ENCODE measurements around the gene IL7R.
"Not testable (repeated sequence)": the region's sequence is repeated elsewhere in the genome, so short reads cannot be mapped to it uniquely, and the experiment has no call there.

IL7R gene

GRCh38 chr5:35842856-35843255, 13.8 kb upstream of the IL7R start:
- no peak overlapping the region for H3K23ac ChIP-seq (ENCODE audit: low read depth, low read length, poor library complexity)
- no peak overlapping the region for H3K27ac ChIP-seq (replicated peaks; ENCODE audit: low read length)
- no peaks in the 10 kb centered on the region for H3K27me3 ChIP-seq (ENCODE audit: control insufficient read depth in 3 of 3, insufficient read depth in 3 of 3, low read depth in 1 of 3, low read length in 3 of 3)
- H3K9ac ChIP-seq (ENCODE audit: low read depth, low read length, poor library complexity) = no peak overlapping the region
- H3K18ac ChIP-seq (ENCODE audit: low read length) = no peak overlapping the region
- H3K4me1 ChIP-seq (ENCODE audit: control insufficient read depth in 2 of 2, insufficient read depth in 1 of 2, low read depth in 1 of 2, low read length in 2 of 2) = no peaks in the 10 kb centered on the region
- no peak overlapping the region for H3K4me2 ChIP-seq (ENCODE audit: insufficient read depth, low read length, poor library complexity, severe bottlenecking)
- peaks cover 2% of the 10 kb centered on the region for H3K79me1 ChIP-seq (ENCODE audit: low read depth, low read length)
- DNase-seq (ENCODE audit: low spot score) = no peak
- no peak overlapping the region for H2AK5ac ChIP-seq (ENCODE audit: low read depth, low read length)
- no peak overlapping the region for H2BK120ac ChIP-seq (ENCODE audit: low read depth, low read length)
- H2BK15ac ChIP-seq (ENCODE audit: low read length) = no peak overlapping the region
- no peak overlapping the region for H2AFZ ChIP-seq (ENCODE audit: low read length)
- no peaks in the 10 kb centered on the region for H3K36me3 ChIP-seq (replicated peaks in 1 of 2; ENCODE audit: control insufficient read depth in 2 of 2, insufficient read depth in 2 of 2, low read length in 2 of 2)
- H4K8ac ChIP-seq (ENCODE audit: low read depth, low read length) = no peak overlapping the region
- no peak overlapping the region for H2BK5ac ChIP-seq (ENCODE audit: low read length)
- peaks cover 2 to 6% of the 10 kb centered on the region in 2 donors for H3K9me3 ChIP-seq (replicated peaks in 1 of 2; ENCODE audit: control insufficient read depth in 2 of 2, insufficient read depth in 1 of 2, low read depth in 1 of 2, low read length in 2 of 2)
- no peak overlapping the region for H4K91ac ChIP-seq (ENCODE audit: low read depth, low read length, poor library complexity)
- H3K4ac ChIP-seq (ENCODE audit: low read length) = no peak overlapping the region
- no peak overlapping the region for H3K14ac ChIP-seq (ENCODE audit: low read length)
- H2BK12ac ChIP-seq (ENCODE audit: low read length) = no peak overlapping the region
- no peak overlapping the region for H3K4me3 ChIP-seq (ENCODE audit: low read length in 2 of 2)

- H3K27ac ChIP-seq (replicated peaks; ENCODE audit: low read length); H3K9ac ChIP-seq (ENCODE audit: low read depth, low read length, poor library complexity); H3K4ac ChIP-seq (ENCODE audit: low read length); H3K18ac ChIP-seq (ENCODE audit: low read length); H3K4me2 ChIP-seq (ENCODE audit: insufficient read depth, low read length, poor library complexity, severe bottlenecking); H3K27me3 ChIP-seq (ENCODE audit: control insufficient read depth in 3 of 3, insufficient read depth in 3 of 3, low read depth in 1 of 3, low read length in 3 of 3); H3K4me3 ChIP-seq (ENCODE audit: low read length in 2 of 2); H4K91ac ChIP-seq (ENCODE audit: low read depth, low read length, poor library complexity); H2BK15ac ChIP-seq (ENCODE audit: low read length); DNase-seq (ENCODE audit: low spot score); H3K79me1 ChIP-seq (ENCODE audit: low read depth, low read length); H2BK120ac ChIP-seq (ENCODE audit: low read depth, low read length); H4K8ac ChIP-seq (ENCODE audit: low read depth, low read length); H3K14ac ChIP-seq (ENCODE audit: low read length); H3K23ac ChIP-seq (ENCODE audit: low read depth, low read length, poor library complexity); H2AFZ ChIP-seq (ENCODE audit: low read length); H3K4me1 ChIP-seq (ENCODE audit: control insufficient read depth in 2 of 2, insufficient read depth in 1 of 2, low read depth in 1 of 2, low read length in 2 of 2); H2BK5ac ChIP-seq (ENCODE audit: low read length); H3K36me3 ChIP-seq (replicated peaks in 1 of 2; ENCODE audit: control insufficient read depth in 2 of 2, insufficient read depth in 2 of 2, low read length in 2 of 2); H2AK5ac ChIP-seq (ENCODE audit: low read depth, low read length); H2BK12ac ChIP-seq (ENCODE audit: low read length); H3K9me3 ChIP-seq (replicated peaks in 1 of 2; ENCODE audit: control insufficient read depth in 2 of 2, insufficient read depth in 1 of 2, low read depth in 1 of 2, low read length in 2 of 2): not testable (repeated sequence)
- no CpG with 5 or more reads among the region's 2 CpGs for WGBS, 2 donors (ENCODE audit: extremely low coverage in 2 of 2, insufficient read length in 2 of 2, insufficient replicate concordance in 1 of 2)
Measured at GRCh38 chr5:35845508-35845907, 11.2 kb upstream of the IL7R start.

GRCh38 chr5:35847491-35847890, 9.2 kb upstream of the IL7R start:
- H3K4me3 ChIP-seq (ENCODE audit: low read length in 2 of 2) = no peak overlapping the region
- no peaks in the 10 kb centered on the region for H3K36me3 ChIP-seq (replicated peaks in 1 of 2; ENCODE audit: control insufficient read depth in 2 of 2, insufficient read depth in 2 of 2, low read length in 2 of 2)
- no peak overlapping the region for H2AK5ac ChIP-seq (ENCODE audit: low read depth, low read length)
- H3K9me3 ChIP-seq (replicated peaks in 1 of 2; ENCODE audit: control insufficient read depth in 2 of 2, insufficient read depth in 1 of 2, low read depth in 1 of 2, low read length in 2 of 2) = peaks cover 2 to 5% of the 10 kb centered on the region in 2 donors
- no peak overlapping the region for H3K9ac ChIP-seq (ENCODE audit: low read depth, low read length, poor library complexity)
- H2BK120ac ChIP-seq (ENCODE audit: low read depth, low read length) = no peak overlapping the region
- H2BK15ac ChIP-seq (ENCODE audit: low read length) = no peak overlapping the region
- no peaks in the 10 kb centered on the region for H3K4me1 ChIP-seq (ENCODE audit: control insufficient read depth in 2 of 2, insufficient read depth in 1 of 2, low read depth in 1 of 2, low read length in 2 of 2)
- no peak overlapping the region for H3K14ac ChIP-seq (ENCODE audit: low read length)
- H3K4ac ChIP-seq (ENCODE audit: low read length) = no peak overlapping the region
- H3K23ac ChIP-seq (ENCODE audit: low read depth, low read length, poor library complexity) = no peak overlapping the region
- H2AFZ ChIP-seq (ENCODE audit: low read length) = no peak overlapping the region
- H4K8ac ChIP-seq (ENCODE audit: low read depth, low read length) = no peak overlapping the region
- H2BK5ac ChIP-seq (ENCODE audit: low read length) = no peak overlapping the region
- H3K27ac ChIP-seq (replicated peaks; ENCODE audit: low read length) = no peak overlapping the region
- DNase-seq (ENCODE audit: low spot score) = no peak
- no peak overlapping the region for H3K4me2 ChIP-seq (ENCODE audit: insufficient read depth, low read length, poor library complexity, severe bottlenecking)
- H3K18ac ChIP-seq (ENCODE audit: low read length) = no peak overlapping the region
- no peak overlapping the region for H4K91ac ChIP-seq (ENCODE audit: low read depth, low read length, poor library complexity)
- H2BK12ac ChIP-seq (ENCODE audit: low read length) = no peak overlapping the region
- H3K27me3 ChIP-seq (ENCODE audit: control insufficient read depth in 3 of 3, insufficient read depth in 3 of 3, low read depth in 1 of 3, low read length in 3 of 3) = peaks cover 0 to 4% (median 0%) of the 10 kb centered on the region in 3 experiments
- H3K79me1 ChIP-seq (ENCODE audit: low read depth, low read length) = peaks cover 2% of the 10 kb centered on the region

DNA sequence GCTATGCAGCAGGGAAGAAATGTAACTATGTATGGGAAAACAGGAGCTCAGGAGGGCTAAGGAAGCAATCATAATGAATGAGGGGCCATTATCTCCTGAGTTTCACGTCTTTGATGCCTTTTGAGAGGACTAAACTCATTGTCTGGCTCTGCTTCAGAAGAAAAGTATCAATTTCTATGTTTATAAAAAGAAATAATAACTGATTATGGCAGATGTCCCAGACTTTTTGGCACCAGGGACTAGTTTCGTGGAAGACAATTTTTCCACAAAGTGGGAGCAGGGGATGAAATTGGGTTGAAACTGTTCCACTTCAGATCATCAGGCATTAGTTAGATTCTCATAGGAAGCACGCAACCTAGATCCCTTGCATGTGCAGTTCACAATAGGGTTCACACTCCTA, 8.7 kb upstream of the IL7R start:
- H3K18ac ChIP-seq (ENCODE audit: low read length) = no peak overlapping the region

More for the DNA sequence above, 8.7 kb upstream of the IL7R start:
- no peak overlapping the region for H3K4ac ChIP-seq (ENCODE audit: low read length)
- no peak for DNase-seq (ENCODE audit: low spot score)
- WGBS, 2 donors (ENCODE audit: extremely low coverage in 2 of 2, insufficient read length in 2 of 2, insufficient replicate concordance in 1 of 2) = no CpG with 5 or more reads among the region's 3 CpGs
- H4K8ac ChIP-seq (ENCODE audit: low read depth, low read length) = no peak overlapping the region
- H3K4me3 ChIP-seq (ENCODE audit: low read length in 2 of 2) = no peak overlapping the region
- no peaks in the 10 kb centered on the region for H3K36me3 ChIP-seq (replicated peaks in 1 of 2; ENCODE audit: control insufficient read depth in 2 of 2, insufficient read depth in 2 of 2, low read length in 2 of 2)
- H3K14ac ChIP-seq (ENCODE audit: low read length) = no peak overlapping the region
- H3K79me1 ChIP-seq (ENCODE audit: low read depth, low read length) = peaks cover 2% of the 10 kb centered on the region
- no peak overlapping the region for H2AK5ac ChIP-seq (ENCODE audit: low read depth, low read length)
- H3K23ac ChIP-seq (ENCODE audit: low read depth, low read length, poor library complexity) = no peak overlapping the region
- H2BK12ac ChIP-seq (ENCODE audit: low read length) = no peak overlapping the region
- no peak overlapping the region for H2BK120ac ChIP-seq (ENCODE audit: low read depth, low read length)
- H3K27ac ChIP-seq (replicated peaks; ENCODE audit: low read length) = no peak overlapping the region
- no peak overlapping the region for H4K91ac ChIP-seq (ENCODE audit: low read depth, low read length, poor library complexity)
- peaks cover 0 to 7% (median 0%) of the 10 kb centered on the region in 3 experiments for H3K27me3 ChIP-seq (ENCODE audit: control insufficient read depth in 3 of 3, insufficient read depth in 3 of 3, low read depth in 1 of 3, low read length in 3 of 3)
- no peak overlapping the region for H2BK15ac ChIP-seq (ENCODE audit: low read length)
- no peak overlapping the region for H3K4me2 ChIP-seq (ENCODE audit: insufficient read depth, low read length, poor library complexity, severe bottlenecking)
- no peak overlapping the region for H2BK5ac ChIP-seq (ENCODE audit: low read length)
- no peak overlapping the region for H2AFZ ChIP-seq (ENCODE audit: low read length)
- H3K4me1 ChIP-seq (ENCODE audit: control insufficient read depth in 2 of 2, insufficient read depth in 1 of 2, low read depth in 1 of 2, low read length in 2 of 2) = no peaks in the 10 kb centered on the region
- no peak overlapping the region for H3K9ac ChIP-seq (ENCODE audit: low read depth, low read length, poor library complexity)
- peaks cover 2 to 3% of the 10 kb centered on the region in 2 donors for H3K9me3 ChIP-seq (replicated peaks in 1 of 2; ENCODE audit: control insufficient read depth in 2 of 2, insufficient read depth in 1 of 2, low read depth in 1 of 2, low read length in 2 of 2)

Data from neuronal stem cell (in vitro differentiated cells).